HFFc6 (cell line): ENCODE data around the gene FADS6. TPM values are rescaled to one million over a fixed set of nuclear protein-coding genes. Genes with fewer than 3 reads are reported as not detected.

Experiments used
- DNase-seq: peaks from one replicate; pipeline ENCODE4 v3.0.0-alpha.2; 2018
- H3K27ac Mint-ChIP-seq: 2 replicates; pipeline ENCODE4 v1.8.0; 2020; ENCODE audit warnings: mild to moderate bottlenecking, mixed read lengths
- H3K27me3 Mint-ChIP-seq: 2 replicates; pipeline ENCODE4 v1.8.0; 2021; ENCODE audit warnings: mild to moderate bottlenecking, moderate library complexity, mixed read lengths; ENCODE audit not compliant: insufficient read depth
- H3K36me3 Mint-ChIP-seq: 2 replicates; pipeline ENCODE4 v1.8.0; 2021; ENCODE audit warnings: low read depth, mixed read lengths
- H3K4me1 Mint-ChIP-seq: 2 replicates; pipeline ENCODE4 v1.8.0; 2020; ENCODE audit warnings: low read depth, mixed read lengths
- H3K4me3 Mint-ChIP-seq: 2 replicates; pipeline ENCODE4 v1.8.0; 2020; ENCODE audit warnings: mild to moderate bottlenecking, moderate library complexity, mixed read lengths
- H3K9me3 Mint-ChIP-seq: 2 replicates; pipeline ENCODE4 v1.8.0; 2020; ENCODE audit warnings: mild to moderate bottlenecking, mixed read lengths
- CTCF ChIP-seq: fragments of 200-600 bp; sonication (generic); IDR thresholded peaks from 2 replicates; pipeline ENCODE4 v1.5.0; 2021; ENCODE audit warnings: antibody characterized with exemption, mild to moderate bottlenecking
- total RNA-seq, 6 experiments: library from RNA; stranded (reverse); fragmentation: NEBNext Ultra II Directional; extraction: Animal tissue kit (Norgen Biotek cat#: 25700); gene quantifications; 2 replicates in 1 of 6; 3 replicates in 5 of 6; pipeline ENCODE4 v1.2.3, GENCODE V29; 2021

The FADS6 gene
- total RNA-seq, 6 experiments from 2014 or later: not detected

GRCh38 chr17:74892013-74892841, 1.2 kb downstream of the FADS6 start:
- Mint-ChIP-seq H3K27ac (no peak overlapping the region), H3K4me1 (no peaks in the 10 kb centered on the region), H3K4me3 (no peak overlapping the region), H3K36me3 (no peaks in the 10 kb centered on the region), H3K9me3 (no peaks in the 10 kb centered on the region), H3K27me3 (peaks cover 66% of the 10 kb centered on the region)
- DNase-seq: no peak
- TF ChIP-seq CTCF: no peak

GRCh38 chr17:74890554-74890953, 2.9 kb downstream of the FADS6 start:
- H3K36me3 Mint-ChIP-seq: no peaks in the 10 kb centered on the region
- no peak overlapping the region for H3K4me3 Mint-ChIP-seq
- DNase-seq: no peak
- H3K4me1 Mint-ChIP-seq: no peaks in the 10 kb centered on the region
- no peak overlapping the region for H3K27ac Mint-ChIP-seq
- peaks cover 53% of the 10 kb centered on the region for H3K27me3 Mint-ChIP-seq
- H3K9me3 Mint-ChIP-seq: no peaks in the 10 kb centered on the region
- no peak for TF ChIP-seq CTCF

GRCh38 chr17:74888469-74888868, 5.0 kb downstream of the FADS6 start:
- Mint-ChIP-seq H3K36me3 (no peaks in the 10 kb centered on the region), H3K27me3 (peaks cover 45% of the 10 kb centered on the region), H3K27ac (no peak overlapping the region), H3K4me1 (no peaks in the 10 kb centered on the region), H3K9me3 (no peaks in the 10 kb centered on the region), H3K4me3 (no peak overlapping the region)
- no peak for DNase-seq
- no peak for TF ChIP-seq CTCF

- H3K36me3 Mint-ChIP-seq: no peaks in the 10 kb centered on the region
- no peak for TF ChIP-seq CTCF
- peaks cover 50% of the 10 kb centered on the region for H3K27me3 Mint-ChIP-seq
- H3K27ac Mint-ChIP-seq: no peak overlapping the region
- no peaks in the 10 kb centered on the region for H3K9me3 Mint-ChIP-seq
- no peak for DNase-seq
- no peak overlapping the region for H3K4me3 Mint-ChIP-seq
- no peaks in the 10 kb centered on the region for H3K4me1 Mint-ChIP-seq
Observed at GRCh38 chr17:74883241-74883745, 10.1 kb downstream of the FADS6 start.

- H3K4me3 Mint-ChIP-seq: no peak overlapping the region
- DNase-seq: no peak
- TF ChIP-seq CTCF: no peak
- H3K27ac Mint-ChIP-seq: no peak overlapping the region
- no peaks in the 10 kb centered on the region for H3K9me3 Mint-ChIP-seq
- H3K36me3 Mint-ChIP-seq: no peaks in the 10 kb centered on the region
- H3K4me1 Mint-ChIP-seq: no peaks in the 10 kb centered on the region
- peaks cover 45% of the 10 kb centered on the region for H3K27me3 Mint-ChIP-seq
Observed at GRCh38 chr17:74882517-74883240, 10.8 kb downstream of the FADS6 start.
